ENCODE measurements around the gene EPHA2.

DNA sequence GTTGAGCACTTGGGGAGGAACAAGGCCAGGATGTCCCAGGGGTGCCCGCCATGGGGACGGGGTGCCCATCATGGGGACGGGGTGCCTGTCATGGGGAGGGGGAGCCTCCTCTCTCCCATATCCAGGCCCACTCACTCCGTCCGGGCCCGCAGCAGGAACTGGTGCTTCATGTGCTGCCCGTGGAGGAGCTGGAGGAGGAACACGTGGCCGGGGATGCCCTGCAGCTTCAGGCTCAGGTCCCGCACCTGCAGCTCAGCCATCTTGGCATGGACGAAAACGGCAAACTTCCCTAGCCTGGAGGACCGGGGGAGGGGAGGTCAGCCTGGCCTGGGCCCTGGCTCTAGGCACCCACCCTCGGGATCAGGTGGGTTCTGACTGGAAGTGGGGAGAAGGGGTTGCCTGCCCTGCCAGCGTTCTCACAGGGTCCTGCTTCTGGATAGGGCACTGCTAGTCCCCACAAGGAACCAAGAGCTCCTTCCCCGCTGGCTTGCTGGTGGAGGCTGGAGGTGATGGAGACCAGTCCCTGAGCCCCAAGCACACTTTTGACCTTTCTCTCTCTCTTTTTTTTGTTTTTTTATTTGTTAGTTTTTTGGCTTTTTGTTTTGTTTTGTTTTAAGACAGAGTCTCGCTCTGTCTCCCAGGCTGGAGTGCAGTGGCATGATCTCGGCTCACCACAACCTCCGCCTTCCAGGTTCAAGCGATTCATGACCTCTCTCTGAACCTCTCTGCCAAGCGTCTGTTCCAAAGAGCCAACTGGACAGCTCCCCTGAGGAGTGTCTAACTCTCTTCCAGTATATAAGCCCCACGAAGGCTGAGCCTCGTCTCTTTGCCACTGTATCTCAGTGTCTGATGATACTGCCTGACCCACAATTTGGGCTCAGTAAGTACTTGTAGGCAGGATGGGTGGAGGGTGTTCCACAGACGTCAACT, 46.7 kb upstream of the EPHA2 start:
- TF ChIP-seq, protein P1, sequence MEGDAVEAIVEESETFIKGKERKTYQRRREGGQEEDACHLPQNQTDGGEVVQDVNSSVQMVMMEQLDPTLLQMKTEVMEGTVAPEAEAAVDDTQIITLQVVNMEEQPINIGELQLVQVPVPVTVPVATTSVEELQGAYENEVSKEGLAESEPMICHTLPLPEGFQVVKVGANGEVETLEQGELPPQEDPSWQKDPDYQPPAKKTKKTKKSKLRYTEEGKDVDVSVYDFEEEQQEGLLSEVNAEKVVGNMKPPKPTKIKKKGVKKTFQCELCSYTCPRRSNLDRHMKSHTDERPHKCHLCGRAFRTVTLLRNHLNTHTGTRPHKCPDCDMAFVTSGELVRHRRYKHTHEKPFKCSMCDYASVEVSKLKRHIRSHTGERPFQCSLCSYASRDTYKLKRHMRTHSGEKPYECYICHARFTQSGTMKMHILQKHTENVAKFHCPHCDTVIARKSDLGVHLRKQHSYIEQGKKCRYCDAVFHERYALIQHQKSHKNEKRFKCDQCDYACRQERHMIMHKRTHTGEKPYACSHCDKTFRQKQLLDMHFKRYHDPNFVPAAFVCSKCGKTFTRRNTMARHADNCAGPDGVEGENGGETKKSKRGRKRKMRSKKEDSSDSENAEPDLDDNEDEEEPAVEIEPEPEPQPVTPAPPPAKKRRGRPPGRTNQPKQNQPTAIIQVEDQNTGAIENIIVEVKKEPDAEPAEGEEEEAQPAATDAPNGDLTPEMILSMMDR (IDR thresholded peaks at IDR 0.05) = no peak
- no peak for TF ChIP-seq POLR2A (IDR thresholded peaks at IDR 0.05)

Measured in body of pancreas (tissue), 4 donors.